OCI-LY1 (cell line): ENCODE measurements around the gene C16orf87.

Experiments
- H2AFZ ChIP-seq: fragments of 200-600 bp; sonication (generic), shearing (Covaris generic); 2 replicates; pipeline ENCODE4 v1.6.0; 2014; ENCODE audit warnings: antibody characterized with exemption, mild to moderate bottlenecking, low read length
- H3F3A ChIP-seq: fragments of 200-600 bp; sonication (generic), shearing (Covaris generic); 2 replicates; pipeline ENCODE4 v1.6.0; 2014; ENCODE audit warnings: mild to moderate bottlenecking, antibody characterized with exemption, low read length, moderate library complexity; ENCODE audit not compliant: insufficient read depth
- H3K27ac ChIP-seq: fragments of 200-600 bp; sonication (generic); 2 replicates; pipeline ENCODE4 v1.5.1; 2014; ENCODE audit warnings: low read length, mixed run types, mild to moderate bottlenecking, low read depth; ENCODE audit not compliant: poor library complexity, severe bottlenecking
- H3K27me3 ChIP-seq: fragments of 200-600 bp; sonication (generic); 2 replicates; pipeline ENCODE4 v1.6.0; 2014; ENCODE audit warnings: antibody characterized with exemption, mild to moderate bottlenecking, low read length, moderate library complexity; ENCODE audit not compliant: insufficient read depth
- H3K36me3 ChIP-seq: fragments of 200-600 bp; sonication (generic); 2 replicates; pipeline ENCODE4 v1.6.1; 2014; ENCODE audit warnings: mild to moderate bottlenecking, antibody characterized with exemption, low read length, moderate library complexity, mixed read lengths; ENCODE audit not compliant: insufficient read depth
- H3K4me1 ChIP-seq: fragments of 200-600 bp; sonication (generic); 2 replicates; pipeline ENCODE4 v1.5.1; 2014; ENCODE audit warnings: mild to moderate bottlenecking, low read length, moderate library complexity; ENCODE audit not compliant: insufficient read depth, severe bottlenecking
- H3K4me2 ChIP-seq: fragments of 200-600 bp; sonication (generic), shearing (Covaris generic); 2 replicates; pipeline ENCODE4 v1.6.1; 2014; ENCODE audit warnings: low read length
- H3K4me3 ChIP-seq: fragments of 200-600 bp; sonication (generic); 2 replicates; pipeline ENCODE4 v1.5.1; 2014; ENCODE audit warnings: low read length, low read depth, mild to moderate bottlenecking, mixed read lengths; ENCODE audit not compliant: poor library complexity, severe bottlenecking
- H3K79me2 ChIP-seq: fragments of 200-600 bp; shearing (Covaris generic); 2 replicates; pipeline ENCODE4 v1.6.1; 2016; ENCODE audit warnings: mixed run types, low read length, mixed read lengths; ENCODE audit not compliant: insufficient read depth
- H3K9ac ChIP-seq: fragments of 200-600 bp; sonication (generic), shearing (Covaris generic); 2 replicates; pipeline ENCODE4 v1.6.1; 2014; ENCODE audit warnings: mild to moderate bottlenecking, low read length, mixed read lengths
- H3K9me2 ChIP-seq: fragments of 200-600 bp; sonication (generic), shearing (Covaris generic); 2 replicates; pipeline ENCODE4 v1.6.1; 2014; ENCODE audit warnings: low read depth, mild to moderate bottlenecking, low read length, mixed read lengths
- H3K9me3 ChIP-seq: fragments of 200-600 bp; shearing (Covaris generic); 2 replicates; pipeline ENCODE4 v1.6.1; 2014; ENCODE audit warnings: low read length, mixed read lengths
- H4K20me1 ChIP-seq: fragments of 200-600 bp; sonication (generic), shearing (Covaris generic); 2 replicates; pipeline ENCODE4 v1.6.0; 2016; ENCODE audit warnings: mild to moderate bottlenecking, low read length; ENCODE audit not compliant: insufficient read depth
- CTCF ChIP-seq: fragments of 200-600 bp; sonication (generic), shearing (Covaris generic); IDR thresholded peaks from 2 replicates; pipeline ENCODE4 v1.5.1; 2017; ENCODE audit warnings: mild to moderate bottlenecking, antibody characterized with exemption, low read length, moderate library complexity, mixed read lengths
- EZH2 ChIP-seq: fragments of 200-600 bp; sonication (generic), shearing (Covaris generic); IDR thresholded peaks from 2 replicates; pipeline ENCODE4 v1.8.0; 2017; ENCODE audit warnings: borderline replicate concordance, mixed run types, mild to moderate bottlenecking, antibody characterized with exemption, low read length, moderate library complexity, mixed read lengths

The C16orf87 gene

GRCh38 chr16:46826631-46827030, 4.3 kb downstream of the C16orf87 start:
- H3F3A ChIP-seq: no peaks in the 10 kb centered on the region
- no peaks in the 10 kb centered on the region for H3K27me3 ChIP-seq
- H3K4me1 ChIP-seq: peaks cover 72% of the 10 kb centered on the region
- H2AFZ ChIP-seq: no peak overlapping the region
- H3K79me2 ChIP-seq: peaks cover 91% of the 10 kb centered on the region
- H4K20me1 ChIP-seq: no peaks in the 10 kb centered on the region; the same call in 1 of the 2 replicates
- peak overlapping the region; percentile 6 for H3K27ac ChIP-seq
- peak overlapping the region; percentile 32 for H3K4me3 ChIP-seq
- peaks cover 50% of the 10 kb centered on the region for H3K36me3 ChIP-seq
- H3K9me3 ChIP-seq: no peaks in the 10 kb centered on the region
- TF ChIP-seq CTCF (no peak), EZH2 (no peak)
- H3K4me2 ChIP-seq: peak overlapping the region; percentile 53
- no peaks in the 10 kb centered on the region for H3K9me2 ChIP-seq
- H3K9ac ChIP-seq: peak overlapping the region; percentile 32

GRCh38 chr16:46822270-46822669, 8.7 kb downstream of the C16orf87 start:
- Histone ChIP-seq H3K79me2 (peaks cover 100% of the 10 kb centered on the region), H3K9me3 (no peaks in the 10 kb centered on the region), H3F3A (no peaks in the 10 kb centered on the region), H2AFZ (no peak overlapping the region), H3K27ac (peak overlapping the region; percentile 30), H3K9me2 (no peaks in the 10 kb centered on the region), H3K4me3 (no peak overlapping the region), H3K27me3 (no peaks in the 10 kb centered on the region), H4K20me1 (no peaks in the 10 kb centered on the region; the same call in 1 of the 2 replicates), H3K9ac (no peak overlapping the region), H3K4me1 (peaks cover 50% of the 10 kb centered on the region), H3K4me2 (peak overlapping the region; percentile 22; the same call in 1 of the 2 replicates), H3K36me3 (peaks cover 69% of the 10 kb centered on the region)
- TF ChIP-seq CTCF (no peak), EZH2 (no peak)

- Histone ChIP-seq H3K4me3 (no peak overlapping the region), H3K9me2 (no peaks in the 10 kb centered on the region), H3F3A (0 out of 2 replicates have a peak, but pooled peaks cover 4% of the 10 kb centered on the region), H3K36me3 (peaks cover 90% of the 10 kb centered on the region), H3K4me1 (peaks cover 17% of the 10 kb centered on the region), H3K9ac (no peak overlapping the region), H3K27ac (no peak overlapping the region), H3K79me2 (peaks cover 100% of the 10 kb centered on the region), H3K4me2 (no peak overlapping the region), H3K27me3 (no peaks in the 10 kb centered on the region), H3K9me3 (peaks cover 11% of the 10 kb centered on the region), H4K20me1 (no peaks in the 10 kb centered on the region; the same call in 1 of the 2 replicates), H2AFZ (no peak overlapping the region)
- TF ChIP-seq EZH2: no peak
- no peak for TF ChIP-seq CTCF
Observed at GRCh38 chr16:46817961-46818360, 13.0 kb downstream of the C16orf87 start.
